K562 (cell line): ENCODE results near the gene ZNF439. TPM values are rescaled to one million over a fixed set of nuclear protein-coding genes. Genes with fewer than 3 reads are reported as not detected.
A peak's percentile ranks its signal among the peaks of the same experiment; 100 is the strongest.

Experiments used
- CREB3L1 ChIP-seq: fragments of 450-650 bp; IDR thresholded peaks from 2 replicates; pipeline ENCODE4 v1.6.1; 2014; ENCODE audit warnings: low read depth, mild to moderate bottlenecking, moderate library complexity, borderline replicate concordance
- CTBP1 ChIP-seq: fragments of 450-650 bp; IDR thresholded peaks from 2 replicates; pipeline ENCODE4 v1.6.1; 2016; ENCODE audit warnings: borderline replicate concordance
- E2F3 ChIP-seq: fragments of 250-450 bp; sonication (Bioruptor Pico); IDR thresholded peaks from 2 replicates; pipeline ENCODE4 v1.4.0; 2020; ENCODE audit warnings: mild to moderate bottlenecking
- EP400 ChIP-seq: fragments of 450-650 bp; IDR thresholded peaks from 2 replicates; pipeline ENCODE4 v1.6.1; 2017; ENCODE audit warnings: antibody characterized with exemption, mild to moderate bottlenecking, moderate library complexity
- FIP1L1 ChIP-seq: fragments of 200-400 bp; formaldehyde crosslinking; IDR thresholded peaks from 2 replicates; pipeline ENCODE4 v1.6.1; 2018; ENCODE audit warnings: mild to moderate bottlenecking, low read depth, low read length; ENCODE audit not compliant: poor library complexity, severe bottlenecking
- FOXA3 ChIP-seq, 2 experiments: fragments of 450-650 bp in 1 of 2; sonication (generic) in 1 of 2; formaldehyde crosslinking; IDR thresholded peaks in 1 of 2; conservative IDR thresholded peaks in 1 of 2; 2 replicates each; pipeline versions ENCODE4 v1.4.0 to v1.8.0; 2020 to 2022; ENCODE audit warnings: mild to moderate bottlenecking in 2 of 2, missing genetic modification reagents in 1 of 2
- HES1 ChIP-seq: fragments of 450-650 bp; IDR thresholded peaks from 2 replicates; pipeline ENCODE4 v1.6.1; 2016; ENCODE audit warnings: low read depth, mild to moderate bottlenecking, moderate library complexity
- HNRNPUL1 ChIP-seq: fragments of 200-400 bp; formaldehyde crosslinking; IDR thresholded peaks from 2 replicates; pipeline ENCODE4 v1.6.1; 2017; ENCODE audit warnings: low read length
- KDM5B ChIP-seq: fragments of 200-600 bp; sonication (generic); IDR thresholded peaks from 2 replicates; pipeline ENCODE4 v1.6.1; 2012; ENCODE audit warnings: low read depth, mild to moderate bottlenecking, moderate library complexity, low read length, control low read depth, inconsistent platforms; ENCODE audit not compliant: insufficient replicate concordance
- MEIS2 ChIP-seq: fragments of 450-650 bp; IDR thresholded peaks from 2 replicates; pipeline ENCODE4 v1.6.1; 2014; ENCODE audit warnings: mild to moderate bottlenecking; ENCODE audit not compliant: partially characterized antibody
- NFYB ChIP-seq: IDR thresholded peaks from 2 replicates; pipeline ENCODE4 v1.6.1; 2011; ENCODE audit warnings: mild to moderate bottlenecking, moderate library complexity; ENCODE audit not compliant: insufficient read length; ENCODE audit errors: extremely low read depth
- POLR3G ChIP-seq: IDR thresholded peaks from 2 replicates; pipeline ENCODE4 v1.6.1; 2011; ENCODE audit not compliant: insufficient read length, insufficient replicate concordance; ENCODE audit errors: extremely low read depth
- STAG1 ChIP-seq: sonication (generic); formaldehyde crosslinking; IDR thresholded peaks from 2 replicates; pipeline ENCODE4 v1.5.0; 2020; ENCODE audit warnings: missing genetic modification reagents, borderline replicate concordance
- STAT5B ChIP-seq: fragments of 250-450 bp; sonication (Bioruptor Pico); IDR thresholded peaks from 2 replicates; pipeline ENCODE4 v1.8.0; 2021; ENCODE audit warnings: mild to moderate bottlenecking, inconsistent platforms
- TAF1 ChIP-seq: IDR thresholded peaks from 2 replicates; pipeline ENCODE4 v1.6.1; 2011; ENCODE audit warnings: mild to moderate bottlenecking, low read length, moderate library complexity; ENCODE audit not compliant: insufficient read depth, control insufficient read depth, severe bottlenecking; ENCODE audit errors: extremely low read depth
- ZKSCAN1 ChIP-seq: fragments of 150-350 bp; IDR thresholded peaks from 2 replicates; pipeline ENCODE4 v1.6.1; 2016; ENCODE audit warnings: low read depth, low read length
- ZNF561 ChIP-seq: fragments of 450-650 bp; formaldehyde crosslinking; conservative IDR thresholded peaks from 2 replicates; pipeline ENCODE4 v1.4.0; 2020; ENCODE audit warnings: mild to moderate bottlenecking, moderate library complexity
- ZNF583 ChIP-seq: fragments of 250-450 bp; sonication (Bioruptor Pico); IDR thresholded peaks from 2 replicates; pipeline ENCODE4 v1.4.0; 2020
- polyA plus RNA-seq, 8 experiments: library from polyadenylated mRNA; depleted of rRNA in 4 of 8; stranded (reverse) in 5 of 8; unstranded in 3 of 8; fragments of >200 nt; fragmentation: Nextera tagmentation in 2 of 8; fragmentation: Illumina TruSeq in 1 of 8; extraction: Ambion mirVana in 2 of 8; extraction: Trizol in 1 of 8; gene quantifications; 2 replicates each; pipeline versions ENCODE4 v1.2.1 to v1.2.3, GENCODE V29; 2011 to 2014; ENCODE audit warnings: inconsistent platforms in 1 of 8, missing spikeins in 1 of 8
- total RNA-seq, 7 experiments: library from RNA; depleted of rRNA in 6 of 7; stranded (reverse); fragments of >200 nt in 6 of 7; fragmentation: Illumina TruSeq in 2 of 7; extraction: Trizol in 2 of 7; gene quantifications; 2 replicates each; pipeline versions ENCODE4 v1.2.1 to v1.2.3, GENCODE V29; 2011 to 2021; ENCODE audit warnings: low replicate concordance in 1 of 7
- TF ChIP-seq, protein P1 (sequence below): sonication (generic); formaldehyde crosslinking; IDR thresholded peaks from 2 replicates; pipeline ENCODE4 v1.8.0; 2023; ENCODE audit warnings: missing genetic modification reagents, mild to moderate bottlenecking, borderline replicate concordance

The ZNF439 gene
- total and polyA plus RNA-seq, 9 of the 15 experiments (the other 6 are each of a cell fraction or from before 2014, with no cell fraction given): 0.04 to 0.18 (median 0.10) TPM; not detected in 3

- TF ChIP-seq HNRNPUL1: no peak
- peak; percentile 32 for TF ChIP-seq FIP1L1
- TF ChIP-seq, protein P1, sequence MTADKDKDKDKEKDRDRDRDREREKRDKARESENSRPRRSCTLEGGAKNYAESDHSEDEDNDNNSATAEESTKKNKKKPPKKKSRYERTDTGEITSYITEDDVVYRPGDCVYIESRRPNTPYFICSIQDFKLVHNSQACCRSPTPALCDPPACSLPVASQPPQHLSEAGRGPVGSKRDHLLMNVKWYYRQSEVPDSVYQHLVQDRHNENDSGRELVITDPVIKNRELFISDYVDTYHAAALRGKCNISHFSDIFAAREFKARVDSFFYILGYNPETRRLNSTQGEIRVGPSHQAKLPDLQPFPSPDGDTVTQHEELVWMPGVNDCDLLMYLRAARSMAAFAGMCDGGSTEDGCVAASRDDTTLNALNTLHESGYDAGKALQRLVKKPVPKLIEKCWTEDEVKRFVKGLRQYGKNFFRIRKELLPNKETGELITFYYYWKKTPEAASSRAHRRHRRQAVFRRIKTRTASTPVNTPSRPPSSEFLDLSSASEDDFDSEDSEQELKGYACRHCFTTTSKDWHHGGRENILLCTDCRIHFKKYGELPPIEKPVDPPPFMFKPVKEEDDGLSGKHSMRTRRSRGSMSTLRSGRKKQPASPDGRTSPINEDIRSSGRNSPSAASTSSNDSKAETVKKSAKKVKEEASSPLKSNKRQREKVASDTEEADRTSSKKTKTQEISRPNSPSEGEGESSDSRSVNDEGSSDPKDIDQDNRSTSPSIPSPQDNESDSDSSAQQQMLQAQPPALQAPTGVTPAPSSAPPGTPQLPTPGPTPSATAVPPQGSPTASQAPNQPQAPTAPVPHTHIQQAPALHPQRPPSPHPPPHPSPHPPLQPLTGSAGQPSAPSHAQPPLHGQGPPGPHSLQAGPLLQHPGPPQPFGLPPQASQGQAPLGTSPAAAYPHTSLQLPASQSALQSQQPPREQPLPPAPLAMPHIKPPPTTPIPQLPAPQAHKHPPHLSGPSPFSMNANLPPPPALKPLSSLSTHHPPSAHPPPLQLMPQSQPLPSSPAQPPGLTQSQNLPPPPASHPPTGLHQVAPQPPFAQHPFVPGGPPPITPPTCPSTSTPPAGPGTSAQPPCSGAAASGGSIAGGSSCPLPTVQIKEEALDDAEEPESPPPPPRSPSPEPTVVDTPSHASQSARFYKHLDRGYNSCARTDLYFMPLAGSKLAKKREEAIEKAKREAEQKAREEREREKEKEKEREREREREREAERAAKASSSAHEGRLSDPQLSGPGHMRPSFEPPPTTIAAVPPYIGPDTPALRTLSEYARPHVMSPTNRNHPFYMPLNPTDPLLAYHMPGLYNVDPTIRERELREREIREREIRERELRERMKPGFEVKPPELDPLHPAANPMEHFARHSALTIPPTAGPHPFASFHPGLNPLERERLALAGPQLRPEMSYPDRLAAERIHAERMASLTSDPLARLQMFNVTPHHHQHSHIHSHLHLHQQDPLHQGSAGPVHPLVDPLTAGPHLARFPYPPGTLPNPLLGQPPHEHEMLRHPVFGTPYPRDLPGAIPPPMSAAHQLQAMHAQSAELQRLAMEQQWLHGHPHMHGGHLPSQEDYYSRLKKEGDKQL: no peak
- TF ChIP-seq MEIS2: peak; percentile 50
- TF ChIP-seq CREB3L1: 0 out of 2 replicates have a peak, but pooled peaks have one; percentile 40
- TF ChIP-seq STAG1 (CRISPR knock-in tag): peak; percentile 19; the same call in 1 of the 2 replicates
- 0 out of 2 replicates have a peak, but pooled peaks have one; percentile 6 for TF ChIP-seq ZKSCAN1
- no peak for TF ChIP-seq STAT5B (CRISPR knock-in tag)
- no peak for TF ChIP-seq ZNF583 (CRISPR knock-in tag)
- TF ChIP-seq POLR3G: no peak
- peak; percentile 73 for TF ChIP-seq HES1
- peak; percentile 18; the same call in 1 of the 2 replicates for TF ChIP-seq CTBP1
- TF ChIP-seq KDM5B: peak; percentile 44
- TF ChIP-seq ZNF561 (CRISPR knock-in tag): no peak
- TF ChIP-seq EP400: peak; percentile 58
- peak; percentile 87 for TF ChIP-seq NFYB
- no peak for TF ChIP-seq FOXA3 (CRISPR knock-in tag; conservative IDR thresholded peaks at IDR 0.05 in 1 of 2, IDR thresholded peaks at IDR 0.05 in 1 of 2)
- no peak for TF ChIP-seq E2F3 (CRISPR knock-in tag)
- peak; percentile 14 for TF ChIP-seq TAF1
Measured at GRCh38 chr19:11887611-11888531, 39.3 kb downstream of the ZNF439 start, which contains the start of gene ZNF69 (continued).
